Activated CD8-positive, alpha-beta T cell treated with anti-CD3 and anti-CD28 coated beads for 36 hours (primary cell): ENCODE measurements around the gene CNKSR2. TPM values are rescaled to one million over a fixed set of nuclear protein-coding genes. Genes with fewer than 3 reads are reported as not detected.
"Not testable (repeated sequence)": the region's sequence is repeated elsewhere in the genome, so short reads cannot be mapped to it uniquely, and the experiment has no call there.

Source experiments
- ATAC-seq: fragments of 200-7000 bp; cut with Tn5 transposase; one replicate; pipeline ENCODE4 v1.10.0; 2021; ENCODE audit warnings: mild to moderate bottlenecking, moderate library complexity
- CTCF ChIA-PET: fragments of 350-600 bp; sonication (Branson Sonifier 250); formaldehyde crosslinking; loops from one replicate; lab custom pipeline; 2021; ENCODE audit warnings: antibody characterized with exemption; lab: Charles Lee
- POLR2A ChIA-PET: fragments of 350-600 bp; sonication (Branson Sonifier 250); formaldehyde crosslinking; loops from one replicate; lab custom pipeline; 2021; ENCODE audit warnings: antibody characterized with exemption; lab: Charles Lee
- DNase-seq: peaks from one replicate; pipeline ENCODE4 v3.0.0-alpha.2; 2020
- H3K27ac Mint-ChIP-seq: one replicate; pipeline ENCODE4 v1.8.0; 2021; ENCODE audit warnings: mild to moderate bottlenecking, mixed read lengths
- H3K27me3 Mint-ChIP-seq: one replicate; pipeline ENCODE4 v1.8.0; 2021; ENCODE audit warnings: mixed read lengths
- H3K36me3 Mint-ChIP-seq: one replicate; pipeline ENCODE4 v1.8.0; 2021; ENCODE audit warnings: low read depth, mixed read lengths
- H3K4me1 Mint-ChIP-seq: one replicate; pipeline ENCODE4 v1.8.0; 2021; ENCODE audit warnings: low read depth, mixed read lengths
- H3K4me3 Mint-ChIP-seq: one replicate; pipeline ENCODE4 v1.8.0; 2021; ENCODE audit warnings: mild to moderate bottlenecking, moderate library complexity, mixed read lengths
- H3K9me3 Mint-ChIP-seq: one replicate; pipeline ENCODE4 v1.8.0; 2021; ENCODE audit warnings: mixed read lengths
- intact Hi-C: fragments of 100-400 bp; cut with micrococcal nuclease; formaldehyde crosslinking; loops from one replicate; pipeline ENCODE4 v1.10.0; 2022
- total RNA-seq, 2 experiments: library from RNA; stranded (reverse); gene quantifications; one replicate each; pipeline ENCODE4 v1.2.3, GENCODE V29; 2021
- TF ChIP-seq, protein P1 (sequence below): fragments of 200-600 bp; IDR thresholded peaks from one replicate; pipeline ENCODE4 v1.8.0; 2022; ENCODE audit warnings: antibody characterized with exemption, mild to moderate bottlenecking

CNKSR2 gene
- total RNA-seq, 2 experiments from 2014 or later: 8.3 to 9.4 TPM

DNA sequence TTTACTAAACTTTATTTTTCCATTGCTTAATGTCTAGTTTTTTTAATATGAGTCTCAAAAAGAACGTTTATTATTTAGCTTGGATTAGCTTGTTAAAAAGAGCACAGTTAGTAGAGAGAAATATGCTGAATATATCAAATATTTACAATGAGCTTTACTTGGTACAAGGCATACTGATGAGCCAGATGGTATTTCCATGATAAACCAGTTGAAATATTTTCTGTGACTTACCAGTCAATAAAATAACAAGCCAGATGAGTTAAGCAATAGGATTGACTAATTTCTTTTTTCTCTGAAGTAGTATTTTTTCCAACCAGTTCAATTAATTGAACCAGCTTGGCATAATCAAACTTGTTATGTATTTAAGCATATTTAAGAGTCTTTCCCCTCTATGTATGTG, 149.8 kb downstream of the CNKSR2 start:
- ChIA-PET CTCF (no interaction called here), POLR2A (no interaction called here)
- Mint-ChIP-seq H3K9me3 (no peaks in the 10 kb centered on the region), H3K4me3 (no peak overlapping the region), H3K27ac (no peak overlapping the region), H3K27me3 (no peaks in the 10 kb centered on the region), H3K4me1 (no peaks in the 10 kb centered on the region), H3K36me3 (peaks cover 2% of the 10 kb centered on the region)
- ATAC-seq (no peak), DNase-seq (no peak)
- intact Hi-C loops: no loop called here
- TF ChIP-seq, protein P1, sequence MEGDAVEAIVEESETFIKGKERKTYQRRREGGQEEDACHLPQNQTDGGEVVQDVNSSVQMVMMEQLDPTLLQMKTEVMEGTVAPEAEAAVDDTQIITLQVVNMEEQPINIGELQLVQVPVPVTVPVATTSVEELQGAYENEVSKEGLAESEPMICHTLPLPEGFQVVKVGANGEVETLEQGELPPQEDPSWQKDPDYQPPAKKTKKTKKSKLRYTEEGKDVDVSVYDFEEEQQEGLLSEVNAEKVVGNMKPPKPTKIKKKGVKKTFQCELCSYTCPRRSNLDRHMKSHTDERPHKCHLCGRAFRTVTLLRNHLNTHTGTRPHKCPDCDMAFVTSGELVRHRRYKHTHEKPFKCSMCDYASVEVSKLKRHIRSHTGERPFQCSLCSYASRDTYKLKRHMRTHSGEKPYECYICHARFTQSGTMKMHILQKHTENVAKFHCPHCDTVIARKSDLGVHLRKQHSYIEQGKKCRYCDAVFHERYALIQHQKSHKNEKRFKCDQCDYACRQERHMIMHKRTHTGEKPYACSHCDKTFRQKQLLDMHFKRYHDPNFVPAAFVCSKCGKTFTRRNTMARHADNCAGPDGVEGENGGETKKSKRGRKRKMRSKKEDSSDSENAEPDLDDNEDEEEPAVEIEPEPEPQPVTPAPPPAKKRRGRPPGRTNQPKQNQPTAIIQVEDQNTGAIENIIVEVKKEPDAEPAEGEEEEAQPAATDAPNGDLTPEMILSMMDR: no peak

DNA sequence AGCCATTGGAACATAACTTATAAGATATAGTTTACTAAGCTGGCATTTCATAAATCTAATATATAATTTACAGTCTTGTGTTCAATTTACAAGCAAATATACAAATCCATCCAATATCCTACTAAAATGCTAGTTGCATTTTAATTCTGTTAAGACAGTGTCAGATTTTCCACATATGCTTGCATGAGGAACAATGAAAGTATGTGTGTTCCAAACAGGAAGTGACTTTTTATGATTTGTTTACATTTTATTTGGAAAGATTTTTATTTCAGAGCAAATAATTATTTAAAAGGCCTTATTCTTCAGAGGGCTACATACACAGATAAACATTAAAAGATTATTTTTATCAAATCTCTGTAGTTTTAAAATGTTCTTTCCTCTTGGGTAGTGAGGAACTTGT, 153.9 kb downstream of the CNKSR2 start:
- CTCF ChIA-PET: no interaction called here
- POLR2A ChIA-PET: no interaction called here
- ATAC-seq: no peak

DNA sequence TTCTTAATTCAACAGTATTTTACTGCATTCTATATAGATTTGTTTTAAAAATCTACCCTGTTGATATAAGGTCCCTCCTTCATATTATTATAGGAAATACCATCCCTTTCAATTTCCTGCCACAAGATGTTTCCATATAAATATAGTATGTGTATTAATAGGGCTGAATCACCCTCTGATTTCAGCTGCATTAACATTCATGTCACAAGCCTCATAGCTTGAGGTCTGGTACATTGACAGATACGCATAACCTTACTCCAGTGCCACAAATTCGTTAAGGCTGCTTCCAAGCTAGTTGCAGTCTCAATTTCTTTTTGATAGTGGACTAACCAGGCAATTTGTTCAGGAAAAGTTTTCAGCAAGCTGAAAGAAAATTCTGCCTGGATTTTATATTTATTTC, 155.6 kb downstream of the CNKSR2 start:
- ATAC-seq (no peak), DNase-seq (no peak)
- POLR2A ChIA-PET: no interaction called here
- CTCF ChIA-PET: no interaction called here
- Mint-ChIP-seq H3K27ac (no peak overlapping the region), H3K27me3 (no peaks in the 10 kb centered on the region), H3K4me1 (no peaks in the 10 kb centered on the region), H3K36me3 (peaks cover 8% of the 10 kb centered on the region), H3K4me3 (no peak overlapping the region), H3K9me3 (no peaks in the 10 kb centered on the region)
- intact Hi-C loops: no loop called here
- TF ChIP-seq, protein P1: no peak

More for the DNA sequence above, 153.9 kb downstream of the CNKSR2 start:
- TF ChIP-seq, protein P1: no peak
- no peaks in the 10 kb centered on the region for H3K9me3 Mint-ChIP-seq
- peaks cover 7% of the 10 kb centered on the region for H3K36me3 Mint-ChIP-seq
- H3K27ac Mint-ChIP-seq: no peak overlapping the region
- H3K27me3 Mint-ChIP-seq: no peaks in the 10 kb centered on the region
- no peak overlapping the region for H3K4me3 Mint-ChIP-seq
- DNase-seq: no peak
- H3K4me1 Mint-ChIP-seq: no peaks in the 10 kb centered on the region
- intact Hi-C loops: no loop called here

DNA sequence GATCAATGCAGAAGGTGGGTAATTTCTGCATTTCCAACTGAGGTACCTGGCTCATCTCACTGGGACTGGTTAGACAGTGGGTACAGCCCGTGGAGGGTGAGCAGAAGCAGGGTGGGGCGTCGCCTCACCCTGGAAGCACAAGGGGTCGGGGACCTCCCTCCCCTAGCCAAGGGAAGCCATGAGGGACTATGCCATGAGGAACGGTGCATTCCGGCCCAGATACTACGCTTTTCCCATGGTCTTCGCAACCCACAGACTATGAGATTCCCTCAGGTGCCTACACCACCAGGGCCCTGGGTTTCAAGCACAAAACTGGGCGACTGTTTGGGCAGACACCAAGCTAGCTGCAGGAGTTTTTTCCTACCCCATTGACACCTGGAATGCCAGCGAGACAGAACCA, 170.4 kb downstream of the CNKSR2 start:
- H3K4me1 Mint-ChIP-seq, H3K27me3 Mint-ChIP-seq, H3K36me3 Mint-ChIP-seq, H3K27ac Mint-ChIP-seq, ATAC-seq, DNase-seq, POLR2A ChIA-PET, intact Hi-C loops, H3K9me3 Mint-ChIP-seq, CTCF ChIA-PET, H3K4me3 Mint-ChIP-seq: not testable (repeated sequence)

DNA sequence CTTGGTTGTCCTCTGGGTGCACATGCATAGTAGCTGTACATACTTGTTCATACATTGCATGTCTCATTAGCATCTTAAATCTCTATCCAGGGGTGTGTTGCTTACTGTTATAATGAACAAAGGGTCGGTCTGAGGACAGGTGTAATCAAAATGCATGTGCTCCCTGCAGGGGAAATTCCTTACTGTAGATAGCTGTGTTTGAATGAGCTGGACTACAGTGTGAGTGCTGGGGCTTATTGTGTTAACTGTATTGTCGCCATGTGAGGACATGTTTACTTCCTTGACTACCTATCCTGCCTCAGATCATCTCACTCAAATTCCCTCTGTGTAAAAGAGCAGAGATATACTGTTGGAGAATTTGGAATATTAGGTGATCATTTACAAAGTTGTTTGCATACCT, 185.2 kb downstream of the CNKSR2 start:
- Mint-ChIP-seq H3K27me3 (no peaks in the 10 kb centered on the region), H3K36me3 (peaks cover 2% of the 10 kb centered on the region), H3K9me3 (no peaks in the 10 kb centered on the region), H3K4me1 (no peaks in the 10 kb centered on the region), H3K4me3 (no peak overlapping the region), H3K27ac (no peak overlapping the region)
- ChIA-PET CTCF (no interaction called here), POLR2A (interaction anchor here (0.5 kb wide), 1 partner anchor 37 kb away, joined by 3 read pairs; no protein-coding TSS in a partner anchor)
- TF ChIP-seq, protein P1: no peak
- no peak for DNase-seq
- no peak for ATAC-seq
- intact Hi-C loops: no loop called here

DNA sequence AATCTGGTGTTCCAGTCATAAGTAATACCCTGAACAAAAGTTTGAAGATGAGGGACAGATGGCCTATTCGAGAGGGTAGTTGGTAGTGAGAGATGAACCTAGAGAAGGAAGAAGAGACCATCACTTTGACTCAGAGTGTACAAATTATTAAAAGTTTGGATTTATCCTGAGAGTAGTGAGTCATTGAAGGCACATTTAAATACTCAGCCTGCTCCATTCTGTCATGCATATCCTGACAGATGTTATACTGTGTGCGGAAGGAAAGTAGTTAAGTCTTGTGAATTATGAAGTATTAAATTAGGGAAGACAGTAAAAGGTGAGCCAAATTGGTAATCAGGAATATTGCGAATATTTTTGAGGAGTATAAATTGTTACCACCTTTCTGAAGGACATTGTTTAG, 190.8 kb downstream of the CNKSR2 start:
- DNase-seq (no peak), ATAC-seq (no peak)
- no peaks in the 10 kb centered on the region for H3K9me3 Mint-ChIP-seq
- intact Hi-C loops: no loop called here
- no peak overlapping the region for H3K27ac Mint-ChIP-seq
- TF ChIP-seq, protein P1: no peak
- no peaks in the 10 kb centered on the region for H3K27me3 Mint-ChIP-seq
- ChIA-PET POLR2A (no interaction called here), CTCF (no interaction called here)
- H3K4me1 Mint-ChIP-seq: no peaks in the 10 kb centered on the region
- H3K36me3 Mint-ChIP-seq: peaks cover 15% of the 10 kb centered on the region
- no peak overlapping the region for H3K4me3 Mint-ChIP-seq
